Muscle layer of duodenum (tissue), 2 donors: ENCODE data around the gene SPP1.
"Not testable (repeated sequence)": the region's sequence is repeated elsewhere in the genome, so short reads cannot be mapped to it uniquely, and the experiment has no call there.

Source experiments
- H3K27ac ChIP-seq: one replicate; pipeline ENCODE4 v1.7.0; 2013; ENCODE audit warnings: mild to moderate bottlenecking, low read length
- H3K27me3 ChIP-seq: one replicate; pipeline ENCODE4 v1.7.0; 2013; ENCODE audit warnings: low read depth, mild to moderate bottlenecking, control low read depth, low read length
- H3K36me3 ChIP-seq, 2 donors: one replicate each; pipeline ENCODE4 v1.7.0; 2013; ENCODE audit warnings: low read length in 2 of 2, control low read depth in 1 of 2, mild to moderate bottlenecking in 1 of 2; ENCODE audit not compliant: insufficient read depth in 2 of 2, control insufficient read depth in 1 of 2
- H3K4me1 ChIP-seq, 2 donors: one replicate each; pipeline ENCODE4 v1.7.0; 2013; ENCODE audit warnings: low read length in 2 of 2, mild to moderate bottlenecking in 2 of 2, control low read depth in 1 of 2, moderate library complexity in 1 of 2; ENCODE audit not compliant: insufficient read depth in 2 of 2, control insufficient read depth in 1 of 2
- H3K4me3 ChIP-seq, 2 donors: one replicate each; pipeline ENCODE4 v1.7.0; 2013; ENCODE audit warnings: low read length in 2 of 2, low read depth in 1 of 2, mild to moderate bottlenecking in 1 of 2
- H3K9me3 ChIP-seq, 2 donors: one replicate each; pipeline ENCODE4 v1.7.0; 2013; ENCODE audit warnings: low read length in 2 of 2, control low read depth in 1 of 2, mild to moderate bottlenecking in 1 of 2; ENCODE audit not compliant: control insufficient read depth in 1 of 2
- donor health status: healthy.

SPP1 gene

GRCh38 chr4:87995435-87995834, 19.9 kb downstream of the SPP1 start:
- Histone ChIP-seq H3K9me3 (no peaks in the 10 kb centered on the region), H3K27me3 (no peaks in the 10 kb centered on the region), H3K27ac (no peak overlapping the region), H3K4me1 (no peaks in the 10 kb centered on the region), H3K36me3 (no peaks in the 10 kb centered on the region), H3K4me3 (no peak overlapping the region)

- H3K4me3 ChIP-seq, H3K4me1 ChIP-seq, H3K27me3 ChIP-seq, H3K9me3 ChIP-seq, H3K27ac ChIP-seq, H3K36me3 ChIP-seq: not testable (repeated sequence)
These were observed 23.7 kb downstream of the SPP1 start for GRCh38 chr4:87999191-87999691.

DNA sequence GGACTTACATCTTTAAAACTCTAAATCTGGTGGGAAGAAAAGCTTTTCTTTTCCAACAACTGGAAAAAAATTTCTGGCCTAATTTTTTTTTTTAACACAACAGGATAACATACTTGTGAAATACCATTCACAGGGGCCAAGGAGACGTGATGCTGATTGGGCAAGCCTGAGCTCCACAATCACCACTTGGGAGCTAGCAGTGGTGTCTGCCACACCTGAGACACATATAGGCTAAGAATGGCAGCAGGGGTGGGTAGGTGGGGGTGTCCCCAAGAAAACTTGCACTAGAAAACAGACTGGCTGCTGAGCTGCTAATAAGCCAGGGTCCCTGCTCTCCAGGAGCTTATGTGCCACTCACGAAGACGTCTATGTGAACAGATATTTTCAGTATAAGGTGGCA, 26.4 kb downstream of the SPP1 start:
- no peaks in the 10 kb centered on the region for H3K27me3 ChIP-seq
- H3K36me3 ChIP-seq: no peaks in the 10 kb centered on the region
- H3K4me3 ChIP-seq: no peak overlapping the region
- no peaks in the 10 kb centered on the region for H3K9me3 ChIP-seq
- no peak overlapping the region for H3K27ac ChIP-seq
- peaks cover 0 to 8% of the 10 kb centered on the region in 2 donors for H3K4me1 ChIP-seq

GRCh38 chr4:88002786-88003185, 27.3 kb downstream of the SPP1 start:
- Histone ChIP-seq H3K27ac (no peak overlapping the region), H3K4me1 (peaks cover 0 to 12% of the 10 kb centered on the region in 2 donors), H3K27me3 (no peaks in the 10 kb centered on the region), H3K36me3 (no peaks in the 10 kb centered on the region), H3K9me3 (no peaks in the 10 kb centered on the region), H3K4me3 (no peak overlapping the region)

DNA sequence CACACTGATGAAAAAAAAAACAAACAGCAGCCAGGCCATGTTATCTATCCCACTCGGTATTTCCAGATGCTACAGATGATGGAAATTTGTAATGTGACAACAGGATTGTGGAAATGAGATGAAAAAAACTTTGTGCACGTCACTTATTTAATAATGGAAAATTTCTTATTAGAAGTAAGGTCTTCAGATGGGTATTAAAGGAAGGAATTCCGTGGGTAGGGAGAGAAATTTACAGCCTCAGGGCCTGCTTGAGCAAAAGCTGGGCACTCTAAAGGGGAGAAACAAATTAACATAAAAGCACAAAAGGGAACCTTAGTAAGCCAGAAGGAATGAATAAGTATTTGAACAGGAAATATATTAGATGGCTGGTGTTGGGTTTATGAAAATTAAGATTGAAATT, 27.7 kb downstream of the SPP1 start:
- Histone ChIP-seq H3K27ac (no peak overlapping the region), H3K4me1 (peaks cover 0 to 12% of the 10 kb centered on the region in 2 donors), H3K9me3 (no peaks in the 10 kb centered on the region), H3K27me3 (no peaks in the 10 kb centered on the region), H3K36me3 (no peaks in the 10 kb centered on the region), H3K4me3 (no peak overlapping the region)

DNA sequence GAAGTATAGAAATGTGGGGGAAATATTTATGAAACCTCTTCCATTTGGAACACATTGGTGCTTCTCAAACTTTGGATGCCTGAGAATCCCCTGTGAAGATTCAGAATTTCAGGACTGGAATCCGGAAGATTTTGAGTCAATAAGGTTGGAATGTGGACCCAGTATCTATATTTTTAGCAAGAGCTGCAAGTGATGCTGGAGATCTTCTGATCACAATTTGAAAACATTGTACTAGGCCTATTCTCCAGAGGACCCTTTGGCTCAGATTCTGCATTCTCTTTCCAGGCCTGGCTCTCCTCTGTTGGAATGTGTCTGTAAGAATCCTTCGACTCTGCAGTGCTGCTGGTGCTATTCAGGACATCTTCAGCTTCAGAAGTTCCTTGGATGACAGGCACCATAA, 29.6 kb downstream of the SPP1 start:
- Histone ChIP-seq H3K27me3 (no peaks in the 10 kb centered on the region), H3K36me3 (no peaks in the 10 kb centered on the region), H3K9me3 (no peaks in the 10 kb centered on the region), H3K4me1 (peaks cover 5 to 24% of the 10 kb centered on the region in 2 donors), H3K27ac (no peak overlapping the region), H3K4me3 (no peak overlapping the region)

DNA sequence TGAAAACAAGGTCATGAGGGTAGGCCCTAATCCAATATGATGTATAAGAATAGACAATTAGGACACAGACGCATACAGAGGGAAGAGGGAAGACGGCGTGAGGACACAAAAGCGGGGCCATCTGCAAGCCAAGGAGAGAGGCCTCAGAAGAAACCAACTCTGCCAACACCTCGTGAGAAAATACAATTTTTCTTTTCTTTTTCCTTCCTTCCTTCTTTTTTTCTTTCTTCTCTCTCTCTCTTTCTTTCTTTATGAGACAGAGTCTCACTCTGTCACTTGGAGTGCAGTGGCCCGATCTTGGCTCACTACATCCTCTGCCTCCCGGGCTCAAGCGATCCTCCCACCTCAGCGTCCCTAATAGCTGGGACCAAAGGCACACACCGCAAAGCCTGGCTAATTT, 30.4 kb downstream of the SPP1 start:
- Histone ChIP-seq H3K27ac (no peak overlapping the region), H3K4me3 (no peak overlapping the region), H3K36me3 (no peaks in the 10 kb centered on the region), H3K9me3 (no peaks in the 10 kb centered on the region), H3K27me3 (no peaks in the 10 kb centered on the region), H3K4me1 (peaks cover 13 to 28% of the 10 kb centered on the region in 2 donors)

DNA sequence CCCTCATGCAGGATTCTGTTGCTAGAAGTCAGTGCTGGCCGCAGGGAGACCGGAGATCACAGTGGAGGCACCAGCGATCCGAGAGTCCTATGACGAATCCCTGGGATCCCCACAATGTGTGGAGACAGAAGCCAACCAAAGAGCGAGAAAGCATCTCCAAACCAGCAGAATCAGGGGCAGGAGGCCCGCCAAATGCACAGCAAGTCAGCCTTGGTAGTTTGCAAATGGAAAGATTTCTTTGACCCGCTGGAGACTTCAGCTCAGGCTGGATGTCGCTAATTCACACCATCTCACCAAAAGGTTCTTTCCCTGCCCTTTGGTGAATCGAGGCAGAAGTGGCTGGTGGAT, 31.4 kb downstream of the SPP1 start:
- H3K4me1 ChIP-seq: peaks cover 13 to 38% of the 10 kb centered on the region in 2 donors
- H3K9me3 ChIP-seq: no peaks in the 10 kb centered on the region
- no peak overlapping the region for H3K27ac ChIP-seq

GRCh38 chr4:88007304-88008121, 32.0 kb downstream of the SPP1 start, which contains the start of gene PKD2:
PKD2 (plus strand) TSS chr4:88007635; CDS start chr4:88007734, 99 bp downstream.
- Histone ChIP-seq H3K4me1 (peaks cover 13 to 43% of the 10 kb centered on the region in 2 donors), H3K36me3 (no peaks in the 10 kb centered on the region), H3K4me3 (peak within 1 kb of the TSS; percentile 75 to 91), H3K9me3 (no peaks in the 10 kb centered on the region), H3K27me3 (no peaks in the 10 kb centered on the region), H3K27ac (peak within 1 kb of the TSS; percentile 56)

More for the DNA sequence above, 31.4 kb downstream of the SPP1 start:
- peak overlapping the region; percentile 55 to 57 for H3K4me3 ChIP-seq
- H3K36me3 ChIP-seq: no peaks in the 10 kb centered on the region
- H3K27me3 ChIP-seq: no peaks in the 10 kb centered on the region

- Histone ChIP-seq H3K27ac (peak overlapping the region; percentile 56), H3K36me3 (peaks cover 0 to 3% of the 10 kb centered on the region in 2 donors), H3K4me1 (peaks cover 13 to 50% of the 10 kb centered on the region in 2 donors), H3K4me3 (peak overlapping the region; percentile 75 to 91), H3K27me3 (no peaks in the 10 kb centered on the region), H3K9me3 (no peaks in the 10 kb centered on the region)
These were observed 32.7 kb downstream of the SPP1 start for GRCh38 chr4:88008122-88008742.

GRCh38 chr4:88008743-88009171, 33.2 kb downstream of the SPP1 start:
- Histone ChIP-seq H3K4me1 (peaks cover 13 to 53% of the 10 kb centered on the region in 2 donors), H3K27ac (peak overlapping the region; percentile 56), H3K27me3 (no peaks in the 10 kb centered on the region), H3K9me3 (no peaks in the 10 kb centered on the region), H3K4me3 (peak overlapping the region; percentile 75 to 91), H3K36me3 (peaks cover 0 to 3% of the 10 kb centered on the region in 2 donors)
